ENCODE data around the gene DESI2.

- TF ChIP-seq CTCF (IDR thresholded peaks at IDR 0.05) (no peak), POLR2A (IDR thresholded peaks at IDR 0.05) (no peak)
Measured at GRCh38 chr1:244665771-244666217, 12.9 kb downstream of the DESI2 start.
